ENCODE data around the gene DACH1. TPM values are rescaled to one million over a fixed set of nuclear protein-coding genes. Genes with fewer than 3 reads are reported as not detected.
A peak's percentile ranks its signal among the peaks of the same experiment; 100 is the strongest.

The DACH1 gene
- polyA plus RNA-seq, 3 donors = 0.03 to 0.69 (median 0.26) TPM

DNA sequence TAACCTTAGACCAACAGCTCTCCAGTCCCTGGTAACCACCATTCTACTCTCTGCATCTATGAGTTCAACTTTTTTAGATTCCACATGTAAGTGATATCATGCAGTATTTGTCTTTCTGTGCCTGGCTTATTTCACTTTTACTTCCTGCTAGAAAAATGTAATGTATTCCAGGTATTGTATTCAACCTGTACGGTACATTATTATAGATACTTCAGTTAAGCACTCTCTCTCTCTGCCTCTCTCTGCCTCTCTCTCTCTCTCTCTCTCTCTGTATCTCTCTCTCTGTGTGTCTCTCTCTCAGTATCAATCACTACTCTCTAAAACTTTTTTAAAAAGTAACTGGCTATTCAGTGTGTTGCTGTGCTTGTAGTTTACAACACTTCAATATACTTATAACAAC lies 8.4 kb downstream of the DACH1 start:
- Histone ChIP-seq H3K4me2 (replicated peaks; ENCODE audit: extremely low read depth, low read length, poor library complexity, severe bottlenecking) (no peak overlapping the region), H3K27me3 (ENCODE audit: control insufficient read depth in 2 of 2, insufficient read depth in 2 of 2, low read length in 2 of 2) (no peaks in the 10 kb centered on the region), H2AFZ (ENCODE audit: insufficient read depth, low read depth, low read length, poor library complexity, severe bottlenecking) (no peak overlapping the region), H3K27ac (ENCODE audit: low read depth in 1 of 2, low read length in 2 of 2) (no peak overlapping the region), H3K36me3 (replicated peaks in 1 of 2; ENCODE audit: control insufficient read depth in 1 of 2, insufficient read depth in 2 of 2, low read length in 2 of 2) (no peaks in the 10 kb centered on the region), H3K4me1 (ENCODE audit: control insufficient read depth in 1 of 2, insufficient read depth in 2 of 2, low read length in 2 of 2) (peaks cover 0 to 21% of the 10 kb centered on the region in 2 donors), H3K9ac (ENCODE audit: insufficient read depth, low read length, poor library complexity, severe bottlenecking) (no peak overlapping the region), H3K79me2 (ENCODE audit: insufficient read depth, low read length) (peaks cover 55% of the 10 kb centered on the region), H3K4me3 (replicated peaks in 1 of 3; ENCODE audit: low read depth in 2 of 3, low read length in 3 of 3) (no peak overlapping the region), H4K20me1 (ENCODE audit: insufficient read depth, low read length) (no peaks in the 10 kb centered on the region), H3K9me3 (replicated peaks in 1 of 2; ENCODE audit: control insufficient read depth in 1 of 2, insufficient read depth in 1 of 2, low read length in 2 of 2) (no peaks in the 10 kb centered on the region)
- H3K36me3 Mint-ChIP-seq = no peaks in the 10 kb centered on the region
- H3K27ac Mint-ChIP-seq = peak overlapping the region in 1 of 7 donors; percentile 2
- intact Hi-C loops (cut with micrococcal nuclease) = no loop called here
- H3K9me3 Mint-ChIP-seq = no peaks in the 10 kb centered on the region
- no peaks in the 10 kb centered on the region for H3K27me3 Mint-ChIP-seq (ENCODE audit: low read depth in 3 of 3)
- no peak overlapping the region for H3K4me3 Mint-ChIP-seq
- DNase-seq = no peak
- H3K4me1 Mint-ChIP-seq = peaks cover 31% of the 10 kb centered on the region
- no CpG with 5 or more reads among the region's 1 CpG for WGBS (ENCODE audit: insufficient coverage)
- TF ChIP-seq, protein P1, sequence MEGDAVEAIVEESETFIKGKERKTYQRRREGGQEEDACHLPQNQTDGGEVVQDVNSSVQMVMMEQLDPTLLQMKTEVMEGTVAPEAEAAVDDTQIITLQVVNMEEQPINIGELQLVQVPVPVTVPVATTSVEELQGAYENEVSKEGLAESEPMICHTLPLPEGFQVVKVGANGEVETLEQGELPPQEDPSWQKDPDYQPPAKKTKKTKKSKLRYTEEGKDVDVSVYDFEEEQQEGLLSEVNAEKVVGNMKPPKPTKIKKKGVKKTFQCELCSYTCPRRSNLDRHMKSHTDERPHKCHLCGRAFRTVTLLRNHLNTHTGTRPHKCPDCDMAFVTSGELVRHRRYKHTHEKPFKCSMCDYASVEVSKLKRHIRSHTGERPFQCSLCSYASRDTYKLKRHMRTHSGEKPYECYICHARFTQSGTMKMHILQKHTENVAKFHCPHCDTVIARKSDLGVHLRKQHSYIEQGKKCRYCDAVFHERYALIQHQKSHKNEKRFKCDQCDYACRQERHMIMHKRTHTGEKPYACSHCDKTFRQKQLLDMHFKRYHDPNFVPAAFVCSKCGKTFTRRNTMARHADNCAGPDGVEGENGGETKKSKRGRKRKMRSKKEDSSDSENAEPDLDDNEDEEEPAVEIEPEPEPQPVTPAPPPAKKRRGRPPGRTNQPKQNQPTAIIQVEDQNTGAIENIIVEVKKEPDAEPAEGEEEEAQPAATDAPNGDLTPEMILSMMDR (IDR thresholded peaks at IDR 0.05) = no peak

DNA sequence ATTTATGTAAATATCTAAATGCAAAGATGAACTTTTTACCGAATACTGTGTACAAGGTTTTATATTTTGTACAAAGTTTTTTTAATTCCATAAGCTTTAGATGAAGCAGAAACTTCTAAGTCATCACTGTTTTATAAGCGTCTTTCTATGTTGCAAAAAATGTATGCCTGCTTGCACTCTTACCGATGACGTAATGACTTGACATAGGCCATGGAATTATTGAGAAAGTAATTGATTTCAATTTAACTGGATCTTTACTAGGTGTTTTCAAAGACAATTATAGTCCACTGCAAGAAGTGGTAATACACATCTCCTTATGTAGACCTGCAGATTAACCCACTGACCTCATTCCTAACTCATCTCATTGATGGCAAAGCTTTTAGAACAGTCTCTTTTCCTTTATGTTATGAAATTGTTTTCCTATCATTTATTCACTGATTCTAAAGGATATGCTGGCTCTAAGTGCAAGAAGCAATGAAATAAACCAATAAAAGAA lies 10.4 kb downstream of the DACH1 start:
- no CpG with 5 or more reads among the region's 4 CpGs for WGBS (ENCODE audit: insufficient coverage)
- no peaks in the 10 kb centered on the region for H3K27me3 ChIP-seq (ENCODE audit: control insufficient read depth in 2 of 2, insufficient read depth in 2 of 2, low read length in 2 of 2)
- no peak overlapping the region for H3K27ac ChIP-seq (ENCODE audit: low read depth in 1 of 2, low read length in 2 of 2)
- H3K36me3 ChIP-seq (replicated peaks in 1 of 2; ENCODE audit: control insufficient read depth in 1 of 2, insufficient read depth in 2 of 2, low read length in 2 of 2) = no peaks in the 10 kb centered on the region
- H3K9ac ChIP-seq (ENCODE audit: insufficient read depth, low read length, poor library complexity, severe bottlenecking) = no peak overlapping the region
- no peaks in the 10 kb centered on the region for H3K36me3 Mint-ChIP-seq
- TF ChIP-seq, protein P1 (IDR thresholded peaks at IDR 0.05) = no peak
- H3K79me2 ChIP-seq (ENCODE audit: insufficient read depth, low read length) = peaks cover 45% of the 10 kb centered on the region
- no peak overlapping the region for H3K27ac Mint-ChIP-seq
- no peaks in the 10 kb centered on the region for H4K20me1 ChIP-seq (ENCODE audit: insufficient read depth, low read length)
- H3K4me1 Mint-ChIP-seq = peaks cover 15% of the 10 kb centered on the region
- H3K9me3 ChIP-seq (replicated peaks in 1 of 2; ENCODE audit: control insufficient read depth in 1 of 2, insufficient read depth in 1 of 2, low read length in 2 of 2) = no peaks in the 10 kb centered on the region
- no peaks in the 10 kb centered on the region for H3K27me3 Mint-ChIP-seq (ENCODE audit: low read depth in 3 of 3)
- no peak overlapping the region for H3K4me3 ChIP-seq (replicated peaks in 1 of 3; ENCODE audit: low read depth in 2 of 3, low read length in 3 of 3)
- no peaks in the 10 kb centered on the region for H3K9me3 Mint-ChIP-seq
- H3K4me2 ChIP-seq (replicated peaks; ENCODE audit: extremely low read depth, low read length, poor library complexity, severe bottlenecking) = no peak overlapping the region
- no peak overlapping the region for H2AFZ ChIP-seq (ENCODE audit: insufficient read depth, low read depth, low read length, poor library complexity, severe bottlenecking)
- peaks cover 0 to 4% of the 10 kb centered on the region in 2 donors for H3K4me1 ChIP-seq (ENCODE audit: control insufficient read depth in 1 of 2, insufficient read depth in 2 of 2, low read length in 2 of 2)
- DNase-seq = no peak
- intact Hi-C loops (cut with micrococcal nuclease) = no loop called here
- no peak overlapping the region for H3K4me3 Mint-ChIP-seq

Data from CD14-positive monocyte (primary cell).